ENCODE data around the gene PARD3B. TPM values are rescaled to one million over a fixed set of nuclear protein-coding genes. Genes with fewer than 3 reads are reported as not detected.

PARD3B gene
- total RNA-seq, 1 experiment from 2014 or later = 6.4 TPM

DNA sequence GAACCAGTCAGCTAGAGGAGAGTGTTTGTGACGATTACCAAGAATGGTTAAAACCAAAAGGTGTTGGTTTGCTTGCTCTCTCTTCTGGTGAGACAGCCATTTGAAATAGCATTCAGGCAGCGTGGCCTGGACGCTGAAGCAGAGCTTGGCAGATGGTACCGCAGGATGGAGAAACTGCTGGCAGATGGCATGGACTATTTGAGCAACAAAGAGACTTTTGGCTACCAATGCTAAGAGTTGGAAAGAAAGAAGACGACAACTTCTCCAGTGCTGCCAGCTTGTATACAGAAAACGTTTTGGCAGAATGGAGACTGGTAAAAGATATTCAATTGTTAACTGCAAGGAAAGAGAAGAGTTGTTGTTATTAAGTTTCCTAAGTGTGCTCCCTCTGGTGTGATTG, 315.0 kb downstream of the PARD3B start:
- no peak overlapping the region for H2BK20ac ChIP-seq (ENCODE audit: low read depth, low read length, poor library complexity, severe bottlenecking)
- no CpG with 5 or more reads among the region's 6 CpGs for WGBS (ENCODE audit: extremely low coverage, insufficient read length, low lambda C conversion rate)
- no peak overlapping the region for H2AFZ ChIP-seq (ENCODE audit: low read length)
- no peak for DNase-seq
- H2AK5ac ChIP-seq (ENCODE audit: insufficient read length, low read length) = no peak overlapping the region
- Mint-ChIP-seq H3K4me3 (no peak overlapping the region), H3K27ac (no peak overlapping the region; a peak in 1 of 7 replicates), H3K4me1 (peaks cover 22 to 25% of the 10 kb centered on the region in 2 experiments), H3K9me3 (peaks cover 0 to 2% of the 10 kb centered on the region in 2 experiments; a peak in 1 of 5 replicates), H3K36me3 (ENCODE audit: insufficient read depth in 1 of 3, low read depth in 3 of 3) (peaks cover 2 to 7% (median 4%) of the 10 kb centered on the region in 3 experiments; a peak in 3 of 7 replicates), H3K27me3 (ENCODE audit: low read depth) (no peaks in the 10 kb centered on the region)
- H2BK15ac ChIP-seq (ENCODE audit: low read depth, low read length) = no peak overlapping the region
- no peak overlapping the region for H3K27ac ChIP-seq (ENCODE audit: insufficient read length, low read depth, low read length)
- H3K4ac ChIP-seq (ENCODE audit: low read depth, low read length) = no peak overlapping the region
- H4K5ac ChIP-seq (ENCODE audit: insufficient read length, low read depth, low read length) = no peak overlapping the region
- no peaks in the 10 kb centered on the region for H3K23me2 ChIP-seq (ENCODE audit: insufficient read length, low read depth, low read length, poor library complexity, severe bottlenecking)
- no peaks in the 10 kb centered on the region for H3K79me1 ChIP-seq (ENCODE audit: insufficient read depth, low read depth, low read length, poor library complexity, severe bottlenecking)
- no peak overlapping the region for H3K23ac ChIP-seq (ENCODE audit: insufficient read length, low read depth, low read length)
- H4K91ac ChIP-seq (ENCODE audit: insufficient read length, low read depth, low read length) = no peak overlapping the region
- H4K8ac ChIP-seq (replicated peaks; ENCODE audit: insufficient read length, low read depth, low read length) = no peak overlapping the region
- H2BK120ac ChIP-seq (ENCODE audit: low read depth, low read length, poor library complexity, severe bottlenecking) = no peak overlapping the region
- no peak overlapping the region for H2BK5ac ChIP-seq (ENCODE audit: insufficient read length, low read length)
- H3K9ac ChIP-seq (ENCODE audit: extremely low read depth, insufficient read length, low read length) = no peak overlapping the region
- peaks cover 5% of the 10 kb centered on the region; the same call in 1 of the 2 replicates for H3K4me1 ChIP-seq (ENCODE audit: insufficient read depth, low read length)
- no peak overlapping the region for H3T11ph ChIP-seq (ENCODE audit: low read length)
- H3K9me3 ChIP-seq (ENCODE audit: control insufficient read depth, low read depth, low read length) = no peaks in the 10 kb centered on the region
- no peak overlapping the region for H3K14ac ChIP-seq (ENCODE audit: insufficient read depth, low read length)
- no peak overlapping the region for H3K4me2 ChIP-seq (ENCODE audit: insufficient read depth, insufficient read length, low read length)
- no peak for TF ChIP-seq CTCF (conservative IDR thresholded peaks at IDR 0.05)
- no peaks in the 10 kb centered on the region for H3K79me2 ChIP-seq (ENCODE audit: insufficient read depth, low read length)
- no peak overlapping the region for H3K56ac ChIP-seq (ENCODE audit: insufficient read length, low read depth, low read length)
- no peaks in the 10 kb centered on the region for H4K20me1 ChIP-seq (ENCODE audit: control insufficient read depth, insufficient read depth, insufficient read length)
- no peaks in the 10 kb centered on the region for H3K27me3 ChIP-seq (ENCODE audit: insufficient read depth, low read length)
- H3K18ac ChIP-seq (ENCODE audit: insufficient read length, low read depth, low read length) = no peak overlapping the region
- no peak overlapping the region for H2BK12ac ChIP-seq (ENCODE audit: insufficient read length, low read depth, low read length)

All from H9 (cell line).